OCI-LY7 (cell line): ENCODE results near the gene ISM1.

ENCODE experiments used
- EZH2phosphoT487 ChIP-seq: fragments of 200-600 bp; sonication (generic); IDR thresholded peaks from 2 replicates; pipeline ENCODE4 v1.6.1; 2018; ENCODE audit warnings: low read depth, borderline replicate concordance, mild to moderate bottlenecking, mixed run types, antibody characterized with exemption, low read length, moderate library complexity, mixed read lengths
- TF ChIP-seq, protein P1 (sequence below): fragments of 200-600 bp; sonication (generic); conservative IDR thresholded peaks from 2 replicates; pipeline ENCODE4 v1.5.1; 2014; ENCODE audit warnings: mild to moderate bottlenecking, antibody characterized with exemption, low read length, moderate library complexity, mixed read lengths

- TF ChIP-seq, protein P1, sequence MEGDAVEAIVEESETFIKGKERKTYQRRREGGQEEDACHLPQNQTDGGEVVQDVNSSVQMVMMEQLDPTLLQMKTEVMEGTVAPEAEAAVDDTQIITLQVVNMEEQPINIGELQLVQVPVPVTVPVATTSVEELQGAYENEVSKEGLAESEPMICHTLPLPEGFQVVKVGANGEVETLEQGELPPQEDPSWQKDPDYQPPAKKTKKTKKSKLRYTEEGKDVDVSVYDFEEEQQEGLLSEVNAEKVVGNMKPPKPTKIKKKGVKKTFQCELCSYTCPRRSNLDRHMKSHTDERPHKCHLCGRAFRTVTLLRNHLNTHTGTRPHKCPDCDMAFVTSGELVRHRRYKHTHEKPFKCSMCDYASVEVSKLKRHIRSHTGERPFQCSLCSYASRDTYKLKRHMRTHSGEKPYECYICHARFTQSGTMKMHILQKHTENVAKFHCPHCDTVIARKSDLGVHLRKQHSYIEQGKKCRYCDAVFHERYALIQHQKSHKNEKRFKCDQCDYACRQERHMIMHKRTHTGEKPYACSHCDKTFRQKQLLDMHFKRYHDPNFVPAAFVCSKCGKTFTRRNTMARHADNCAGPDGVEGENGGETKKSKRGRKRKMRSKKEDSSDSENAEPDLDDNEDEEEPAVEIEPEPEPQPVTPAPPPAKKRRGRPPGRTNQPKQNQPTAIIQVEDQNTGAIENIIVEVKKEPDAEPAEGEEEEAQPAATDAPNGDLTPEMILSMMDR = no peak
- no peak for TF ChIP-seq EZH2phosphoT487
Measured at GRCh38 chr20:13348311-13349234, 127.5 kb downstream of the ISM1 start.
